ENCODE measurements around the gene OR2L3.

DNA sequence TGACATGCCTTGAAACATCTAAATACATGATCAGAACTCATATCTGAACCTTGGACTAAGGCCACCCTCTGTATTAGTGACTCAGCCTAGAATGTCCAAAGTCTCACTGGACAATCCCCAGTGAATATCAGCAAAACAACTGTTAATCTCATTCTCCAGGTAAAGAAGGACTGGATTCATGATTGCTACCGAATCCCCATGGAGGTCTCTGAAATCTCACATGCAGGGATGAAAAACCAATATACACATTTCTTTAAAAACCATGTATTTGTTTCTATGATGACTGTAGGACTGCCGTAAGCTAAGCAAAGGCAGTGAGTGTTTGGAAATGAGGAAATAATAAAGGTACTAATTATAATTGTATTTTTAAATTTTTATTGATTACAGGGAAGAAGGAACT is at the start of gene OR2L3:
- TF ChIP-seq, protein P1, sequence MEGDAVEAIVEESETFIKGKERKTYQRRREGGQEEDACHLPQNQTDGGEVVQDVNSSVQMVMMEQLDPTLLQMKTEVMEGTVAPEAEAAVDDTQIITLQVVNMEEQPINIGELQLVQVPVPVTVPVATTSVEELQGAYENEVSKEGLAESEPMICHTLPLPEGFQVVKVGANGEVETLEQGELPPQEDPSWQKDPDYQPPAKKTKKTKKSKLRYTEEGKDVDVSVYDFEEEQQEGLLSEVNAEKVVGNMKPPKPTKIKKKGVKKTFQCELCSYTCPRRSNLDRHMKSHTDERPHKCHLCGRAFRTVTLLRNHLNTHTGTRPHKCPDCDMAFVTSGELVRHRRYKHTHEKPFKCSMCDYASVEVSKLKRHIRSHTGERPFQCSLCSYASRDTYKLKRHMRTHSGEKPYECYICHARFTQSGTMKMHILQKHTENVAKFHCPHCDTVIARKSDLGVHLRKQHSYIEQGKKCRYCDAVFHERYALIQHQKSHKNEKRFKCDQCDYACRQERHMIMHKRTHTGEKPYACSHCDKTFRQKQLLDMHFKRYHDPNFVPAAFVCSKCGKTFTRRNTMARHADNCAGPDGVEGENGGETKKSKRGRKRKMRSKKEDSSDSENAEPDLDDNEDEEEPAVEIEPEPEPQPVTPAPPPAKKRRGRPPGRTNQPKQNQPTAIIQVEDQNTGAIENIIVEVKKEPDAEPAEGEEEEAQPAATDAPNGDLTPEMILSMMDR (IDR thresholded peaks at IDR 0.05), result no peak
- TF ChIP-seq POLR2A (IDR thresholded peaks at IDR 0.05), result no peak
